ENCODE data around the gene ARAP1. TPM values are rescaled to one million over a fixed set of nuclear protein-coding genes. Genes with fewer than 3 reads are reported as not detected.

Gene ARAP1
- total RNA-seq, 1 donor from 2014 or later, result 60.2 TPM

GRCh38 chr11:72746821-72747220 is 5.4 kb downstream of the ARAP1 start:
- no peak for DNase-seq (ENCODE audit: low read depth)
- H3K4me3 ChIP-seq (ENCODE audit: low read depth, low read length), result no peak overlapping the region

GRCh38 chr11:72745925-72746550 is 6.2 kb downstream of the ARAP1 start:
- no peak overlapping the region for H3K4me3 ChIP-seq (ENCODE audit: low read depth, low read length)
- no peak for DNase-seq (ENCODE audit: low read depth)
- no peak for TF ChIP-seq CTCF (conservative IDR thresholded peaks at IDR 0.05; ENCODE audit: low read depth, low read length)

More at GRCh38 chr11:72746821-72747220, 5.4 kb downstream of the ARAP1 start:
- no peak for TF ChIP-seq CTCF (conservative IDR thresholded peaks at IDR 0.05; ENCODE audit: low read depth, low read length)

GRCh38 chr11:72745511-72745910 is 6.7 kb downstream of the ARAP1 start:
- no peak overlapping the region for H3K4me3 ChIP-seq (ENCODE audit: low read depth, low read length)
- TF ChIP-seq CTCF (conservative IDR thresholded peaks at IDR 0.05; ENCODE audit: low read depth, low read length), result no peak
- DNase-seq (ENCODE audit: low read depth), result no peak

- DNase-seq (ENCODE audit: low read depth), result no peak
- TF ChIP-seq CTCF (conservative IDR thresholded peaks at IDR 0.05; ENCODE audit: low read depth, low read length), result no peak
- H3K4me3 ChIP-seq (ENCODE audit: low read depth, low read length), result no peak overlapping the region
These were observed 7.7 kb downstream of the ARAP1 start for GRCh38 chr11:72744474-72744873.

GRCh38 chr11:72743321-72744221 is 8.6 kb downstream of the ARAP1 start:
- no peak for DNase-seq (ENCODE audit: low read depth)
- no peak overlapping the region for H3K4me3 ChIP-seq (ENCODE audit: low read depth, low read length)
- TF ChIP-seq CTCF (conservative IDR thresholded peaks at IDR 0.05; ENCODE audit: low read depth, low read length), result no peak

- no peak overlapping the region for H3K4me3 ChIP-seq (ENCODE audit: low read depth, low read length)
- no peak for TF ChIP-seq CTCF (conservative IDR thresholded peaks at IDR 0.05; ENCODE audit: low read depth, low read length)
- no peak for DNase-seq (ENCODE audit: low read depth)
These were observed 9.5 kb downstream of the ARAP1 start for GRCh38 chr11:72742513-72743320.
